Ishikawa (cell line): ENCODE results near the gene KCNA2.

Source experiments
- CEBPB ChIP-seq: IDR thresholded peaks from 2 replicates; pipeline ENCODE4 v1.6.1; 2012
- CREB1 ChIP-seq: IDR thresholded peaks from 2 replicates; pipeline ENCODE4 v1.6.1; 2012; ENCODE audit warnings: low read depth
- EGR1 ChIP-seq: IDR thresholded peaks from 2 replicates; pipeline ENCODE4 v1.6.1; 2012
- EP300 ChIP-seq: IDR thresholded peaks from 2 replicates; pipeline ENCODE4 v1.6.1; 2012; ENCODE audit warnings: borderline replicate concordance
- FOXM1 ChIP-seq: IDR thresholded peaks from 2 replicates; pipeline ENCODE4 v1.6.1; 2012; ENCODE audit warnings: low read depth, borderline replicate concordance
- MAX ChIP-seq: IDR thresholded peaks from 2 replicates; pipeline ENCODE4 v1.6.1; 2012
- NFIC ChIP-seq: IDR thresholded peaks from 2 replicates; pipeline ENCODE4 v1.6.1; 2012
- RAD21 ChIP-seq: IDR thresholded peaks from 2 replicates; pipeline ENCODE4 v1.6.1; 2012; ENCODE audit warnings: low read depth
- REST ChIP-seq: IDR thresholded peaks from 2 replicates; pipeline ENCODE4 v1.6.1; 2012; ENCODE audit warnings: low read depth, mild to moderate bottlenecking
- TAF1 ChIP-seq: IDR thresholded peaks from 2 replicates; pipeline ENCODE4 v1.6.1; 2012; ENCODE audit warnings: low read depth, mild to moderate bottlenecking
- TCF12 ChIP-seq: IDR thresholded peaks from 2 replicates; pipeline ENCODE4 v1.6.1; 2012; ENCODE audit warnings: low read depth
- TEAD4 ChIP-seq: IDR thresholded peaks from 2 replicates; pipeline ENCODE4 v1.6.1; 2012
- USF1 ChIP-seq: IDR thresholded peaks from 2 replicates; pipeline ENCODE4 v1.6.1; 2012
- YY1 ChIP-seq: IDR thresholded peaks from 2 replicates; pipeline ENCODE4 v1.6.1; 2012; ENCODE audit warnings: low read depth
- ZBTB7A ChIP-seq: IDR thresholded peaks from 2 replicates; pipeline ENCODE4 v1.6.1; 2012; ENCODE audit warnings: low read depth

Gene KCNA2

GRCh38 chr1:110605901-110606656 is at the start of gene KCNA2:
TSS of gene KCNA2 (minus strand) at chr1:110606358. CDS start at chr1:110604782, 1,576 bp downstream.
- TF ChIP-seq RAD21: no peak
- no peak for TF ChIP-seq NFIC
- TF ChIP-seq USF1: no peak
- no peak for TF ChIP-seq TCF12
- TF ChIP-seq FOXM1: no peak
- no peak for TF ChIP-seq REST
- no peak for TF ChIP-seq TEAD4
- no peak for TF ChIP-seq ZBTB7A

- TF ChIP-seq TEAD4 (no peak), FOXM1 (no peak), YY1 (no peak)
These were observed 44.5 kb upstream of the KCNA2 start for GRCh38 chr1:110650609-110651008.

GRCh38 chr1:110648417-110648816 is 42.3 kb upstream of the KCNA2 start:
- no peak for TF ChIP-seq CREB1
- TF ChIP-seq REST: no peak
- no peak for TF ChIP-seq ZBTB7A
- no peak for TF ChIP-seq USF1
- TF ChIP-seq RAD21: no peak
- no peak for TF ChIP-seq YY1

GRCh38 chr1:110647254-110647891 is 41.2 kb upstream of the KCNA2 start:
- TF ChIP-seq NFIC: no peak
- no peak for TF ChIP-seq TEAD4
- TF ChIP-seq REST: no peak
- no peak for TF ChIP-seq TCF12
- no peak for TF ChIP-seq YY1
- no peak for TF ChIP-seq USF1
- TF ChIP-seq EP300: no peak

GRCh38 chr1:110645821-110646735 is 39.9 kb upstream of the KCNA2 start:
- TF ChIP-seq TAF1: no peak
- no peak for TF ChIP-seq REST
- no peak for TF ChIP-seq USF1
- TF ChIP-seq NFIC: no peak
- TF ChIP-seq MAX: no peak
- no peak for TF ChIP-seq FOXM1
- no peak for TF ChIP-seq EP300
- TF ChIP-seq TCF12: no peak
- no peak for TF ChIP-seq ZBTB7A
- TF ChIP-seq TEAD4: no peak
- TF ChIP-seq CEBPB: no peak
- TF ChIP-seq EGR1: no peak
